Activated CD4-positive, CD25-positive, alpha-beta regulatory T cell treated with anti-CD3 and anti-CD28 coated beads, Interleukin-2, amount 50 U/mL, for 72 hours (primary cell): Measurements from ENCODE around the gene CCDC63.

Source experiments
- DNase-seq: peaks from one replicate; pipeline ENCODE4 v3.0.0; 2021

The CCDC63 gene

GRCh38 chr12:110888256-110888991 lies 41.6 kb downstream of the CCDC63 start:
- no peak for DNase-seq

GRCh38 chr12:110889361-110889760 lies 42.6 kb downstream of the CCDC63 start:
- DNase-seq: no peak

GRCh38 chr12:110893956-110894355 lies 47.2 kb downstream of the CCDC63 start:
- DNase-seq: no peak

GRCh38 chr12:110896559-110896958 lies 49.8 kb downstream of the CCDC63 start:
- DNase-seq: no peak

- DNase-seq: no peak
Measured at GRCh38 chr12:110901401-110901800, 54.6 kb downstream of the CCDC63 start.

GRCh38 chr12:110903511-110903910 lies 56.7 kb downstream of the CCDC63 start:
- no peak for DNase-seq

GRCh38 chr12:110906083-110906482 lies 59.3 kb downstream of the CCDC63 start:
- no peak for DNase-seq

GRCh38 chr12:110906516-110906915 lies 59.7 kb downstream of the CCDC63 start:
- no peak for DNase-seq

GRCh38 chr12:110906985-110907384 lies 60.2 kb downstream of the CCDC63 start:
- DNase-seq: no peak

- DNase-seq: no peak
Measured at GRCh38 chr12:110907583-110907982, 60.8 kb downstream of the CCDC63 start.

- no peak for DNase-seq
Measured at GRCh38 chr12:110908377-110909152, 61.8 kb downstream of the CCDC63 start.

- DNase-seq: no peak
Measured at GRCh38 chr12:110912263-110912662, 65.5 kb downstream of the CCDC63 start.

GRCh38 chr12:110913119-110914056 lies 66.6 kb downstream of the CCDC63 start:
- DNase-seq: no peak

- no peak for DNase-seq
Measured at GRCh38 chr12:110916295-110916875, 69.6 kb downstream of the CCDC63 start.

- no peak for DNase-seq
Measured at GRCh38 chr12:110917467-110917866, 70.7 kb downstream of the CCDC63 start.

GRCh38 chr12:110917961-110918360 lies 71.2 kb downstream of the CCDC63 start:
- DNase-seq: no peak

GRCh38 chr12:110919720-110920119 lies 72.9 kb downstream of the CCDC63 start:
- no peak for DNase-seq

GRCh38 chr12:110920324-110920910 lies 73.6 kb downstream of the CCDC63 start, which contains the start of gene MYL2:
Gene MYL2 (minus strand): TSS chr12:110920579. CDS start chr12:110920529, 50 bp downstream.
- DNase-seq: no peak

- no peak for DNase-seq
Measured at GRCh38 chr12:110921262-110921661, 74.5 kb downstream of the CCDC63 start.

GRCh38 chr12:110922652-110923051 lies 75.9 kb downstream of the CCDC63 start:
- no peak for DNase-seq

GRCh38 chr12:110923192-110923591 lies 76.4 kb downstream of the CCDC63 start:
- no peak for DNase-seq

GRCh38 chr12:110923692-110924334 lies 77.0 kb downstream of the CCDC63 start:
- no peak for DNase-seq
